ENCODE measurements around the gene ZWILCH. TPM values are rescaled to one million over a fixed set of nuclear protein-coding genes. Genes with fewer than 3 reads are reported as not detected.

ZWILCH gene
- total and polyA plus RNA-seq, 8 donors: 0.89 to 46.7 (median 5.8) TPM

DNA sequence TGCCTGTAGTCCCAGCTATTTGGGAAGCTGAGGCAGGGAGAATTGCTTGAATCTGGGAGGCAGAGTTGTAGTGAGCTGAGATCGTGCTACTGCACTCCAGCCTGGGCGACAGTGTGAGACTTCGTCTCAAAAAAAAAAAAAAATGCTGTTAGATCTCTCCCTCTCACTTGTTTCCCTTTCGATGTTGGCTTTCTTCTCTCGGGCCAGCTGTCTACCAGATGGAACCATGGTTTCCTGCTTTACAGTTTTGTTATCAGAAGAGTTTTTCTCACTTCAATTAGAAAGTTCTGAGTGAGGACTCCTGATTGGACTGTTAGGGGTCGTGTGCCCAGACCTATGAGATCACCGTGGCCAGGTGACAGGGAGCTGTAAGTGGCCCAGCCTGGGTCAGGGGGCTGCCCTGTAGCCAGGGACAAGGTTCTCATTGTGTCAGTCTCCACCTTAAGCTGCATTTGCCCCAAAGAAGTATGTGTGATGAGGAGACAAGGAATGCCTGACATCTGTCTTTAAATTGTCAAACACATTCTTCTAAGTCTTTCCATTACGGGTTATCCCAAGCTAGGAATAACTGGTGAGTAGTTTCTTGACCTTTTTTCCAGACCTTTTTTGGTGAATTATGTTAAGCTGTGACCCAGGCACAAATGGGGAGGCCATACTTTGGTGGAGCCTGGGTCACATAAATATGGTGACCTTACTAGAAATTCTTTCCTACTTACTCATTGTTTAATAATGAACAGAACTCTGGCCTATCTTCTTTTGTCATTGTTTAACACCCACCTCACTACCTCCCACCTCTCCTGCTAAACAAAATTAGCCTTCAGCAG lies 32.7 kb upstream of the ZWILCH start:
- intact Hi-C loops (cut with DNase I; ENCODE audit: low total_unique reads): no loop called here
- DNase-seq: peak in 1 of 2 donors; percentile 69
- WGBS, 5 donors: 57 to 68% (median 64%) methylated on average over 8 of the region's 8 CpGs
- Histone ChIP-seq H3K4me3 (no peak overlapping the region), H3K36me3 (peaks cover 0 to 5% (median 0%) of the 10 kb centered on the region in 4 donors), H3K9me3 (no peaks in the 10 kb centered on the region), H3K27me3 (no peaks in the 10 kb centered on the region), H3K27ac (peak overlapping the region in 1 of 5 donors; percentile 27), H3K4me1 (peaks cover 0 to 13% (median 5%) of the 10 kb centered on the region in 4 donors)
- TF ChIP-seq POLR2A (IDR thresholded peaks at IDR 0.05) (no peak), EP300 (IDR thresholded peaks at IDR 0.05) (no peak), POLR2AphosphoS5 (IDR thresholded peaks at IDR 0.05) (no peak)
- TF ChIP-seq, protein P1, sequence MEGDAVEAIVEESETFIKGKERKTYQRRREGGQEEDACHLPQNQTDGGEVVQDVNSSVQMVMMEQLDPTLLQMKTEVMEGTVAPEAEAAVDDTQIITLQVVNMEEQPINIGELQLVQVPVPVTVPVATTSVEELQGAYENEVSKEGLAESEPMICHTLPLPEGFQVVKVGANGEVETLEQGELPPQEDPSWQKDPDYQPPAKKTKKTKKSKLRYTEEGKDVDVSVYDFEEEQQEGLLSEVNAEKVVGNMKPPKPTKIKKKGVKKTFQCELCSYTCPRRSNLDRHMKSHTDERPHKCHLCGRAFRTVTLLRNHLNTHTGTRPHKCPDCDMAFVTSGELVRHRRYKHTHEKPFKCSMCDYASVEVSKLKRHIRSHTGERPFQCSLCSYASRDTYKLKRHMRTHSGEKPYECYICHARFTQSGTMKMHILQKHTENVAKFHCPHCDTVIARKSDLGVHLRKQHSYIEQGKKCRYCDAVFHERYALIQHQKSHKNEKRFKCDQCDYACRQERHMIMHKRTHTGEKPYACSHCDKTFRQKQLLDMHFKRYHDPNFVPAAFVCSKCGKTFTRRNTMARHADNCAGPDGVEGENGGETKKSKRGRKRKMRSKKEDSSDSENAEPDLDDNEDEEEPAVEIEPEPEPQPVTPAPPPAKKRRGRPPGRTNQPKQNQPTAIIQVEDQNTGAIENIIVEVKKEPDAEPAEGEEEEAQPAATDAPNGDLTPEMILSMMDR (IDR thresholded peaks at IDR 0.05): no peak

DNA sequence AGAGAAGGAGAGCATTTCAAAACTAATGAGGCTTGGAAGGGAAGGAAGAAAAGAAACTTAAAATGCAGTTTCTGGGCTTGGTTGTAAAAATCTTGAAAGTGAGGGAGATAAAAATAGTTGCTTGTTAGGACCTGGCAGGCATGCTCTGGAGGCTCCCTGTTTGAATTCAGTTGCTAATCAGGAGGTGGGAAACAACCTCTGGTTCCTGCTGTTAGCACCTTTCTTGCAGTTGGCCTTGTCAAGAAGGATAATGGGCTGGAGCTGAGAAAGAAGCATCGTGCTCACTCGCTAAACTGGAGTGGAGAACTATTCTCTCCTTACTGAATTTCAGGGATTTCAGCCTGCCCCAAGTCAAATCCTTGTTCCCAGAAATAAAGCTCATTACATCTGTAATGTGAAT lies 31.0 kb upstream of the ZWILCH start:
- H3K27me3 ChIP-seq: no peaks in the 10 kb centered on the region
- H3K4me1 ChIP-seq: peaks cover 0 to 13% (median 5%) of the 10 kb centered on the region in 4 donors
- peaks cover 0 to 8% (median 0%) of the 10 kb centered on the region in 4 donors for H3K36me3 ChIP-seq
- no peak overlapping the region for H3K27ac ChIP-seq
- DNase-seq: no peak
- no peaks in the 10 kb centered on the region for H3K9me3 ChIP-seq
- TF ChIP-seq EP300 (IDR thresholded peaks at IDR 0.05) (no peak), POLR2AphosphoS5 (IDR thresholded peaks at IDR 0.05) (no peak), POLR2A (IDR thresholded peaks at IDR 0.05) (no peak)
- TF ChIP-seq, protein P1 (IDR thresholded peaks at IDR 0.05): no peak
- H3K4me3 ChIP-seq: no peak overlapping the region
- intact Hi-C loops (cut with DNase I; ENCODE audit: low total_unique reads): no loop called here
- 85 to 97% (median 87%) methylated on average over 2 of the region's 2 CpGs for WGBS, 5 donors

GRCh38 chr15:66474963-66475362 lies 30.2 kb upstream of the ZWILCH start:
- no peak overlapping the region for H3K27ac ChIP-seq
- 94 to 98% (median 97%) methylated on average over 3 of the region's 3 CpGs for whole genome bisulfite sequencing, 5 donors

GRCh38 chr15:66476535-66476934 lies 28.6 kb upstream of the ZWILCH start:
- Histone ChIP-seq H3K4me1 (peaks cover 0 to 13% (median 5%) of the 10 kb centered on the region in 4 donors), H3K9me3 (no peaks in the 10 kb centered on the region), H3K36me3 (peaks cover 0 to 9% (median 8%) of the 10 kb centered on the region in 4 donors), H3K27me3 (no peaks in the 10 kb centered on the region), H3K4me3 (no peak overlapping the region), H3K27ac (no peak overlapping the region)
- TF ChIP-seq EP300 (IDR thresholded peaks at IDR 0.05) (no peak), POLR2AphosphoS5 (IDR thresholded peaks at IDR 0.05) (no peak), POLR2A (IDR thresholded peaks at IDR 0.05) (no peak)
- TF ChIP-seq, protein P1 (IDR thresholded peaks at IDR 0.05): no peak
- 86 to 94% (median 93%) methylated on average over 4 of the region's 4 CpGs for WGBS, 5 donors
- no peak for DNase-seq
- intact Hi-C loops (cut with DNase I; ENCODE audit: low total_unique reads): no loop called here

More at GRCh38 chr15:66474963-66475362, 30.2 kb upstream of the ZWILCH start:
- Histone ChIP-seq H3K4me1 (peaks cover 0 to 13% (median 5%) of the 10 kb centered on the region in 4 donors), H3K27me3 (no peaks in the 10 kb centered on the region), H3K9me3 (no peaks in the 10 kb centered on the region), H3K4me3 (no peak overlapping the region), H3K36me3 (peaks cover 0 to 8% (median 0%) of the 10 kb centered on the region in 4 donors)
- intact Hi-C loops (cut with DNase I; ENCODE audit: low total_unique reads): no loop called here
- DNase-seq: no peak
- TF ChIP-seq, protein P1 (IDR thresholded peaks at IDR 0.05): no peak
- TF ChIP-seq EP300 (IDR thresholded peaks at IDR 0.05): no peak
- no peak for TF ChIP-seq POLR2AphosphoS5 (IDR thresholded peaks at IDR 0.05)
- TF ChIP-seq POLR2A (IDR thresholded peaks at IDR 0.05): no peak
